OCI-LY1 (cell line): ENCODE measurements around the gene VPS25.

ENCODE experiments used
- H2AFZ ChIP-seq: fragments of 200-600 bp; sonication (generic), shearing (Covaris generic); 2 replicates; pipeline ENCODE4 v1.6.0; 2014; ENCODE audit warnings: antibody characterized with exemption, mild to moderate bottlenecking, low read length
- H3F3A ChIP-seq: fragments of 200-600 bp; sonication (generic), shearing (Covaris generic); 2 replicates; pipeline ENCODE4 v1.6.0; 2014; ENCODE audit warnings: mild to moderate bottlenecking, antibody characterized with exemption, low read length, moderate library complexity; ENCODE audit not compliant: insufficient read depth
- H3K27ac ChIP-seq: fragments of 200-600 bp; sonication (generic); 2 replicates; pipeline ENCODE4 v1.5.1; 2014; ENCODE audit warnings: low read length, mixed run types, mild to moderate bottlenecking, low read depth; ENCODE audit not compliant: poor library complexity, severe bottlenecking
- H3K27me3 ChIP-seq: fragments of 200-600 bp; sonication (generic); 2 replicates; pipeline ENCODE4 v1.6.0; 2014; ENCODE audit warnings: antibody characterized with exemption, mild to moderate bottlenecking, low read length, moderate library complexity; ENCODE audit not compliant: insufficient read depth
- H3K36me3 ChIP-seq: fragments of 200-600 bp; sonication (generic); 2 replicates; pipeline ENCODE4 v1.6.1; 2014; ENCODE audit warnings: mild to moderate bottlenecking, antibody characterized with exemption, low read length, moderate library complexity, mixed read lengths; ENCODE audit not compliant: insufficient read depth
- H3K4me1 ChIP-seq: fragments of 200-600 bp; sonication (generic); 2 replicates; pipeline ENCODE4 v1.5.1; 2014; ENCODE audit warnings: mild to moderate bottlenecking, low read length, moderate library complexity; ENCODE audit not compliant: insufficient read depth, severe bottlenecking
- H3K4me2 ChIP-seq: fragments of 200-600 bp; sonication (generic), shearing (Covaris generic); 2 replicates; pipeline ENCODE4 v1.6.1; 2014; ENCODE audit warnings: low read length
- H3K4me3 ChIP-seq: fragments of 200-600 bp; sonication (generic); 2 replicates; pipeline ENCODE4 v1.5.1; 2014; ENCODE audit warnings: low read length, low read depth, mild to moderate bottlenecking, mixed read lengths; ENCODE audit not compliant: poor library complexity, severe bottlenecking
- H3K79me2 ChIP-seq: fragments of 200-600 bp; shearing (Covaris generic); 2 replicates; pipeline ENCODE4 v1.6.1; 2016; ENCODE audit warnings: mixed run types, low read length, mixed read lengths; ENCODE audit not compliant: insufficient read depth
- H3K9ac ChIP-seq: fragments of 200-600 bp; sonication (generic), shearing (Covaris generic); 2 replicates; pipeline ENCODE4 v1.6.1; 2014; ENCODE audit warnings: mild to moderate bottlenecking, low read length, mixed read lengths
- H3K9me2 ChIP-seq: fragments of 200-600 bp; sonication (generic), shearing (Covaris generic); 2 replicates; pipeline ENCODE4 v1.6.1; 2014; ENCODE audit warnings: low read depth, mild to moderate bottlenecking, low read length, mixed read lengths
- H3K9me3 ChIP-seq: fragments of 200-600 bp; shearing (Covaris generic); 2 replicates; pipeline ENCODE4 v1.6.1; 2014; ENCODE audit warnings: low read length, mixed read lengths
- H4K20me1 ChIP-seq: fragments of 200-600 bp; sonication (generic), shearing (Covaris generic); 2 replicates; pipeline ENCODE4 v1.6.0; 2016; ENCODE audit warnings: mild to moderate bottlenecking, low read length; ENCODE audit not compliant: insufficient read depth
- EZH2 ChIP-seq: fragments of 200-600 bp; sonication (generic), shearing (Covaris generic); IDR thresholded peaks from 2 replicates; pipeline ENCODE4 v1.8.0; 2017; ENCODE audit warnings: borderline replicate concordance, mixed run types, mild to moderate bottlenecking, antibody characterized with exemption, low read length, moderate library complexity, mixed read lengths
- TF ChIP-seq, protein P1 (sequence below): fragments of 200-600 bp; sonication (generic), shearing (Covaris generic); IDR thresholded peaks from 2 replicates; pipeline ENCODE4 v1.5.1; 2017; ENCODE audit warnings: mild to moderate bottlenecking, antibody characterized with exemption, low read length, moderate library complexity, mixed read lengths

Gene VPS25

GRCh38 chr17:42750739-42751344 is 22.4 kb upstream of the VPS25 start:
- no peaks in the 10 kb centered on the region for H3K79me2 ChIP-seq
- H2AFZ ChIP-seq, result no peak overlapping the region
- no peaks in the 10 kb centered on the region for H3K9me3 ChIP-seq
- no peak for TF ChIP-seq EZH2
- TF ChIP-seq, protein P1, sequence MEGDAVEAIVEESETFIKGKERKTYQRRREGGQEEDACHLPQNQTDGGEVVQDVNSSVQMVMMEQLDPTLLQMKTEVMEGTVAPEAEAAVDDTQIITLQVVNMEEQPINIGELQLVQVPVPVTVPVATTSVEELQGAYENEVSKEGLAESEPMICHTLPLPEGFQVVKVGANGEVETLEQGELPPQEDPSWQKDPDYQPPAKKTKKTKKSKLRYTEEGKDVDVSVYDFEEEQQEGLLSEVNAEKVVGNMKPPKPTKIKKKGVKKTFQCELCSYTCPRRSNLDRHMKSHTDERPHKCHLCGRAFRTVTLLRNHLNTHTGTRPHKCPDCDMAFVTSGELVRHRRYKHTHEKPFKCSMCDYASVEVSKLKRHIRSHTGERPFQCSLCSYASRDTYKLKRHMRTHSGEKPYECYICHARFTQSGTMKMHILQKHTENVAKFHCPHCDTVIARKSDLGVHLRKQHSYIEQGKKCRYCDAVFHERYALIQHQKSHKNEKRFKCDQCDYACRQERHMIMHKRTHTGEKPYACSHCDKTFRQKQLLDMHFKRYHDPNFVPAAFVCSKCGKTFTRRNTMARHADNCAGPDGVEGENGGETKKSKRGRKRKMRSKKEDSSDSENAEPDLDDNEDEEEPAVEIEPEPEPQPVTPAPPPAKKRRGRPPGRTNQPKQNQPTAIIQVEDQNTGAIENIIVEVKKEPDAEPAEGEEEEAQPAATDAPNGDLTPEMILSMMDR, result no peak
- no peak overlapping the region for H3K27ac ChIP-seq
- H3K9ac ChIP-seq, result no peak overlapping the region
- no peaks in the 10 kb centered on the region for H3F3A ChIP-seq
- H3K4me1 ChIP-seq, result no peaks in the 10 kb centered on the region
- no peak overlapping the region for H3K4me2 ChIP-seq
- no peaks in the 10 kb centered on the region for H3K27me3 ChIP-seq
- H3K4me3 ChIP-seq, result no peak overlapping the region
- H4K20me1 ChIP-seq, result no peaks in the 10 kb centered on the region
- H3K9me2 ChIP-seq, result no peaks in the 10 kb centered on the region
- H3K36me3 ChIP-seq, result no peaks in the 10 kb centered on the region

- Histone ChIP-seq H3K4me1 (no peaks in the 10 kb centered on the region), H3F3A (no peaks in the 10 kb centered on the region), H3K9me2 (no peaks in the 10 kb centered on the region), H3K27ac (no peak overlapping the region), H3K36me3 (no peaks in the 10 kb centered on the region), H3K4me3 (no peak overlapping the region), H3K27me3 (no peaks in the 10 kb centered on the region), H4K20me1 (no peaks in the 10 kb centered on the region), H3K79me2 (no peaks in the 10 kb centered on the region), H3K4me2 (no peak overlapping the region), H2AFZ (no peak overlapping the region), H3K9ac (no peak overlapping the region), H3K9me3 (no peaks in the 10 kb centered on the region)
- TF ChIP-seq, protein P1, result no peak
- no peak for TF ChIP-seq EZH2
Observed at GRCh38 chr17:42751628-42752027, 21.6 kb upstream of the VPS25 start.

DNA sequence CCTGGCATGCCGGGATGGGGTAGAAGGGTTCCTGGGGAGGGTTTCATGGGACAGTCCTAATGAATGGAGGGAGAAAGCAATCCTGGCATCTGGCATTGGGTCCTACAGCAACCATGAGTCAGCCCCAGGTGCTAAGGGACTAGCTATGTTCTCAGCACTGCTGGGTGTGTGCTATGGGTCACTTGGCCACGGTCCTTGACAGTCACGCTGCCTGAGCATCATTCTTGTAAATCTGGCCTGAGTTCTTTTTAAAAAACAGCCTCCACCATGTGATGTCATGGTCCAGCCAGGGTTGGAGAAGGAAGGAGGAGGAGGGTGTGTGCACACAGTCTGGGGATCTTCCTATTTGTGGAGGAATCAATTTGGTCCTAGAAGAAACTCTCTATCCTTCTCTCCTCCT is 18.5 kb upstream of the VPS25 start:
- no peaks in the 10 kb centered on the region for H3K9me3 ChIP-seq
- H4K20me1 ChIP-seq, result no peaks in the 10 kb centered on the region
- no peak overlapping the region for H2AFZ ChIP-seq
- H3K27ac ChIP-seq, result no peak overlapping the region
- no peaks in the 10 kb centered on the region for H3K79me2 ChIP-seq
- no peak overlapping the region for H3K9ac ChIP-seq
- no peak overlapping the region for H3K4me3 ChIP-seq
- no peaks in the 10 kb centered on the region for H3K27me3 ChIP-seq
- H3K36me3 ChIP-seq, result no peaks in the 10 kb centered on the region
- no peaks in the 10 kb centered on the region for H3F3A ChIP-seq
- no peaks in the 10 kb centered on the region for H3K4me1 ChIP-seq
- H3K9me2 ChIP-seq, result no peaks in the 10 kb centered on the region
- H3K4me2 ChIP-seq, result no peak overlapping the region
- TF ChIP-seq, protein P1, result no peak
- TF ChIP-seq EZH2, result no peak
